Cardiac muscle cell (in vitro differentiated cells and primary cell): ENCODE data around the gene APOE. TPM values are rescaled to one million over a fixed set of nuclear protein-coding genes. Genes with fewer than 3 reads are reported as not detected.
A peak's percentile ranks its signal among the peaks of the same experiment; 100 is the strongest.

Experiments
- DNase-seq, 2 donors: peaks; one replicate each; pipeline versions ENCODE4 v3.0.0 to v3.0.0-alpha.2; 2010 to 2017; ENCODE audit warnings: low read depth in 1 of 2, low spot score in 1 of 2
- H3K27ac ChIP-seq: fragments of 200-600 bp; sonication (generic); 2 replicates; pipeline ENCODE4 v1.5.1; 2016
- H3K27me3 ChIP-seq: fragments of 200-600 bp; sonication (generic); 2 replicates; pipeline ENCODE4 v1.6.0; 2016; ENCODE audit warnings: control low read depth
- H3K36me3 ChIP-seq: fragments of 200-600 bp; sonication (generic); 2 replicates; pipeline ENCODE4 v1.5.1; 2016; ENCODE audit warnings: control low read depth
- H3K4me1 ChIP-seq: fragments of 200-600 bp; sonication (generic); 2 replicates; pipeline ENCODE4 v1.8.1; 2017; ENCODE audit warnings: low read depth, mild to moderate bottlenecking, mixed run types
- H3K4me3 ChIP-seq: fragments of 200-600 bp; sonication (generic); 2 replicates; pipeline ENCODE4 v1.5.1; 2016; ENCODE audit warnings: mild to moderate bottlenecking
- H3K9me3 ChIP-seq: fragments of 200-600 bp; sonication (generic); 2 replicates; pipeline ENCODE4 v1.5.1; 2017; ENCODE audit warnings: low read depth, mild to moderate bottlenecking, control low read depth
- polyA plus RNA-seq: library from polyadenylated mRNA; unstranded; fragments of >200 nt; fragmentation: Nextera tagmentation; extraction: Ambion mirVana; gene quantifications from 2 replicates; pipeline ENCODE4 v1.2.1, GENCODE V29; 2016
- total RNA-seq: library from RNA; depleted of rRNA; stranded (reverse); fragments of >200 nt; gene quantifications from 2 replicates; pipeline ENCODE4 v1.2.3, GENCODE V29; 2016
- TF ChIP-seq, protein P1 (sequence below): IDR thresholded peaks from 2 replicates; pipeline ENCODE4 v1.5.1; 2012; ENCODE audit warnings: low read depth, mild to moderate bottlenecking, low read length

APOE gene
- total and polyA plus RNA-seq, 2 experiments from 2014 or later = 749 to 908 TPM

DNA sequence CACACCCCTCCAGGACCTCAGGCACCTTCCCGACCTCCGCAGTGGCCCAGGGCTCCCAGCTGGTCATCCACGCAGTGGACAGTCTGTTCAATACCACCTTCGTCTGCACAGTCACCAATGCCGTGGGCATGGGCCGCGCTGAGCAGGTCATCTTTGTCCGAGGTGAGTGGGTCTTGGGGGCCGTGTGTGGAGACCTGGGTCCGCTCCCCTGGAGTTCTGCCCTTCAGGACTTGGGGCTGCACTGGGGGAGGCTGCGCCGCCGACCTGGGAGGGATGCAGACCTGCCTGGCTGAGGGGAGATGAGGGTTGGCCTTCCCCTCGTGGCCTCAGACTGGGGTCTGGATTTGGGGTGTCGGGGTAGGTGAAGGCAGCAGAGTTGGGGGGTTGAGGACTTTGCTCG is 31.3 kb upstream of the APOE start:
- TF ChIP-seq, protein P1, sequence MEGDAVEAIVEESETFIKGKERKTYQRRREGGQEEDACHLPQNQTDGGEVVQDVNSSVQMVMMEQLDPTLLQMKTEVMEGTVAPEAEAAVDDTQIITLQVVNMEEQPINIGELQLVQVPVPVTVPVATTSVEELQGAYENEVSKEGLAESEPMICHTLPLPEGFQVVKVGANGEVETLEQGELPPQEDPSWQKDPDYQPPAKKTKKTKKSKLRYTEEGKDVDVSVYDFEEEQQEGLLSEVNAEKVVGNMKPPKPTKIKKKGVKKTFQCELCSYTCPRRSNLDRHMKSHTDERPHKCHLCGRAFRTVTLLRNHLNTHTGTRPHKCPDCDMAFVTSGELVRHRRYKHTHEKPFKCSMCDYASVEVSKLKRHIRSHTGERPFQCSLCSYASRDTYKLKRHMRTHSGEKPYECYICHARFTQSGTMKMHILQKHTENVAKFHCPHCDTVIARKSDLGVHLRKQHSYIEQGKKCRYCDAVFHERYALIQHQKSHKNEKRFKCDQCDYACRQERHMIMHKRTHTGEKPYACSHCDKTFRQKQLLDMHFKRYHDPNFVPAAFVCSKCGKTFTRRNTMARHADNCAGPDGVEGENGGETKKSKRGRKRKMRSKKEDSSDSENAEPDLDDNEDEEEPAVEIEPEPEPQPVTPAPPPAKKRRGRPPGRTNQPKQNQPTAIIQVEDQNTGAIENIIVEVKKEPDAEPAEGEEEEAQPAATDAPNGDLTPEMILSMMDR = no peak
- DNase-seq = no peak
- peaks cover 57% of the 10 kb centered on the region for H3K36me3 ChIP-seq
- no peaks in the 10 kb centered on the region for H3K27me3 ChIP-seq
- H3K9me3 ChIP-seq = no peaks in the 10 kb centered on the region
- H3K4me3 ChIP-seq = no peak overlapping the region
- no peaks in the 10 kb centered on the region for H3K4me1 ChIP-seq
- no peak overlapping the region for H3K27ac ChIP-seq

DNA sequence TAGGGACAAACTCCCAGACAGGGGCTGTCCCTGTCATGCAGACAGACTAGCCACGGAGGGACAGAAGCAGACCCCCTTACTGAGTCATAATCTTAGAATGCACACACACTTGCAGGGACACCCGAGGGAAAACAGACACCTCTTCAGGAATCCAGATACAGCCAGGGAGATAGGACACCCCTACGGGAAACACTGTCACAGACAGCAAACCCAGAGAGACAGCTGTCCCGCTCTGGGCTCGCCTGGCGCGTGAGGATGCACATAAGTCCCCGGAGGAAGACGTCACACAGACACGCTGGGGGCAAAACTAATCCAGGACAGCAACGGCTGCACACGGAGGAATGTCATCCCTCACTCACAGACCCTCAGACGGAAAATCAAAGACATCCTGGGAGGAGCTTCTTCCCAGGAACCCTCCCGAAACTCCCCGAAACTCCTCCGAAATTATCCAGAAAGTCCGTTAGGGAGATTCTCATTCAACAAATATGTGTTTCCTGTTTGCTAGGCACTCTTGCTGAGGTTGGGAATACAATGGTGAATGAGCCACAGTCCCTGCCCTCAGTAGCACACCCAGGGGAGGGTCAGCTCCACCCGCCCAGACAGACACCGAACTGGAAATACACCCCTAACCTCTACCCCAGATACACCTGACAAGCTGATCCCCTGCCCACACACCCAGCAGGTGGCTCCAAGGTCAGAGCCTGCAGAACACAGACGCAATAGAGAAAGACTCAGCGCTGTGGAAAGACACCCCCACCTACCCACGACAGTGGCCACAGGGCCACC is 29.7 kb upstream of the APOE start:
- Histone ChIP-seq H3K36me3 (peaks cover 57% of the 10 kb centered on the region), H3K27ac (no peak overlapping the region), H3K4me1 (no peaks in the 10 kb centered on the region), H3K9me3 (no peaks in the 10 kb centered on the region), H3K4me3 (no peak overlapping the region), H3K27me3 (no peaks in the 10 kb centered on the region)
- TF ChIP-seq, protein P1 = no peak
- DNase-seq = peak in 1 of 2 donors; percentile 58

DNA sequence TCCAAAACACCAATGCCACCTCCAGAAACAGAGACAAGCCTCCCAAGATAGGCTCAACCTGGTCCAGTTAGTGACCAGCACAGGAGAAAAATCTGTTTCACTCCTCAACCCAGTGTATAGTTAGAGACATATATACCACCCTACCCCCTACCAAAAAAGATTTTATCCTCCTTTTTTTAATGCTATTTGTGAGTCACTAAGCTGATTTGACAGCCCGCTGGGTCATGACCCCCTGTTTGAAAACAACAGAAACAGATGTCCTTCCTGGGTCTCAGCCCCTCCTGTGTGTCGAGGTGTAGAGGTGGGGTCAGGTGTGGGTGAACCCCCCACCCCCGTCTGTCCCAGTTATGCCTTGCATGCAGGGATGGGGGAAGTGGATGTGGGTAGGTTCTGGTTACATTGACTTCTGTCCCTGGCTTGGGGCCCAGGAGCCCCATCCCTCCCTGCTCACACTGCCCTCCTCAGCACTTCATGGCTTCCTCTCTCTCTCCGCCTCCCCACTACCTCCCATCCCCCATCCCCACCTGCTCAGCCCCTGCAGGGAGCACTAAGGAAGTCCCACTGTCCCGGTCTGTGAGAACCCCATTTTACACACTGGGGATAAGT is 28.6 kb upstream of the APOE start:
- H3K4me1 ChIP-seq = no peaks in the 10 kb centered on the region
- H3K36me3 ChIP-seq = peaks cover 54% of the 10 kb centered on the region
- no peaks in the 10 kb centered on the region for H3K9me3 ChIP-seq
- no peak for DNase-seq
- no peak overlapping the region for H3K27ac ChIP-seq
- TF ChIP-seq, protein P1 = no peak
- no peaks in the 10 kb centered on the region for H3K27me3 ChIP-seq
- H3K4me3 ChIP-seq = no peak overlapping the region

DNA sequence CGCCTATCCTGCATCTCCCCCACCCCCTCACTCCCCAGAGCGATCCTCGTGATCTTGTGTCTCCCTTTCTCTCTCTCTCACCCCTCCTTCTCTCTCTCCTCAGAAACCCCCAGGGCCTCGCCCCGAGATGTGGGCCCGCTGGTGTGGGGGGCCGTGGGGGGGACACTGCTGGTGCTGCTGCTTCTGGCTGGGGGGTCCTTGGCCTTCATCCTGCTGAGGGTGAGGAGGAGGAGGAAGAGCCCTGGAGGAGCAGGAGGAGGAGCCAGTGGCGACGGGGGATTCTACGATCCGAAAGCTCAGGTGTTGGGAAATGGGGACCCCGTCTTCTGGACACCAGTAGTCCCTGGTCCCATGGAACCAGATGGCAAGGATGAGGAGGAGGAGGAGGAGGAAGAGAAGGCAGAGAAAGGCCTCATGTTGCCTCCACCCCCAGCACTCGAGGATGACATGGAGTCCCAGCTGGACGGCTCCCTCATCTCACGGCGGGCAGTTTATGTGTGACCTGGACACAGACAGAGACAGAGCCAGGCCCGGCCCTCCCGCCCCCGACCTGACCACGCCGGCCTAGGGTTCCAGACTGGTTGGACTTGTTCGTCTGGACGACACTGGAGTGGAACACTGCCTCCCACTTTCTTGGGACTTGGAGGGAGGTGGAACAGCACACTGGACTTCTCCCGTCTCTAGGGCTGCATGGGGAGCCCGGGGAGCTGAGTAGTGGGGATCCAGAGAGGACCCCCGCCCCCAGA is 27.3 kb upstream of the APOE start:
- H3K4me3 ChIP-seq = no peak overlapping the region
- H3K27ac ChIP-seq = peak overlapping the region; percentile 17
- peaks cover 44% of the 10 kb centered on the region for H3K36me3 ChIP-seq
- H3K27me3 ChIP-seq = no peaks in the 10 kb centered on the region
- no peaks in the 10 kb centered on the region for H3K4me1 ChIP-seq
- TF ChIP-seq, protein P1 = no peak
- no peaks in the 10 kb centered on the region for H3K9me3 ChIP-seq
- DNase-seq = no peak

DNA sequence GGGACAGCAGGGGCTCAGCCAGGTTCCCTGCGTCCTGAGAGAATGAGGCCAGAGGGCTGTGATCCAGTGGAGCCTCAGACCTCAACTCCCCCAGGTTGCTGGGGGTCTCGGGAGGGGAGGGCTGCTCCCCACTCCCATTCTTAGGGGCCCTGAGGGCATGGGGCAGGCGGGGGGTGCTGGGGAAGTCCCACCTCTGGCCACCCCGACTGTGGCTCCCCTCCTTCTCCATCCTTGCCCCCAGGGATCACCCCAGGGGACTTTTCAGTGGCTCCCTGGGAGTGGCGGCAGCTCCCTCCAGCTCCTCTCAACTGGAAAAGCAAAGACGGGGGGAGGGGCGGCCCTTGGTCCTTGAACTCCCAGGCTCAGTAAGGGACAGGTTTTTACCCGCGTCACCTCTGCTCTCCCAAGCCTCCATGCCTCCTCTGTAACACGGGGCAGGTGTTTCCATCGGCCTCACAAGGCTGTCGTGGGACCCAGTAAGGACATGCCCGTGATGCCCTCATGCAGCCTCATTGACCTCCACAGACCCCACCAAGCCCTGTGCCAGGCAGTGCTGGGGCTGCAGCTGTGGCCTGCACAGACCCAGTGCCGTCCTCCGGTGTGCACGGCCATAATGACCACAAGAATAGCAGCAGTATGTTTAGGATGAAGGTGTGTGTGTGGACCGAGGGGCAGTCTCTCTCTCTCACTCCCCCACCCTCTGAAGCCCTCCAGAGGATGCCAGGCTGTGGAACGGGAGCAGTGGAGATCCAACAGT is 26.1 kb upstream of the APOE start:
- H3K27me3 ChIP-seq = no peaks in the 10 kb centered on the region
- DNase-seq = no peak
- no peaks in the 10 kb centered on the region for H3K9me3 ChIP-seq
- TF ChIP-seq, protein P1 = no peak
- no peak overlapping the region for H3K4me3 ChIP-seq
- H3K36me3 ChIP-seq = peaks cover 34% of the 10 kb centered on the region
- no peaks in the 10 kb centered on the region for H3K4me1 ChIP-seq
- H3K27ac ChIP-seq = peak overlapping the region; percentile 48
